Kidney (tissue), 14 donors: ENCODE results near the gene AHSP. TPM values are rescaled to one million over a fixed set of nuclear protein-coding genes. Genes with fewer than 3 reads are reported as not detected.
A peak's percentile ranks its signal among the peaks of the same experiment; 100 is the strongest.
"Not testable (repeated sequence)": the region's sequence is repeated elsewhere in the genome, so short reads cannot be mapped to it uniquely, and the experiment has no call there.

Experiments
- DNase-seq, 5 donors: peaks; one replicate each; pipeline ENCODE4 v3.0.0-alpha.2; 2013 to 2020
- FAIRE-seq: peaks from 2 replicates; lab custom pipeline; 2012; peaks lifted over from hg19 to GRCh38; lab: Jason Lieb, UNC
- H3K27ac ChIP-seq, 2 donors: one replicate each; pipeline ENCODE4 v1.7.0; 2013; ENCODE audit warnings: low read depth in 2 of 2, low read length in 2 of 2, inconsistent platforms in 1 of 2
- H3K27me3 ChIP-seq: one replicate; pipeline ENCODE4 v1.7.1; 2013; ENCODE audit warnings: low read length, inconsistent platforms; ENCODE audit not compliant: control insufficient read depth, insufficient read depth
- H3K36me3 ChIP-seq, 3 donors: one replicate each; pipeline versions ENCODE4 v1.7.0 to v1.7.1; 2013; ENCODE audit warnings: low read length in 3 of 3, control low read depth in 1 of 3, inconsistent platforms in 1 of 3; ENCODE audit not compliant: insufficient read depth in 3 of 3, control insufficient read depth in 2 of 3
- H3K4me1 ChIP-seq, 3 donors: one replicate each; pipeline versions ENCODE4 v1.7.0 to v1.7.1; 2013; ENCODE audit warnings: low read length in 3 of 3, inconsistent platforms in 1 of 3, low read depth in 1 of 3; ENCODE audit not compliant: control insufficient read depth in 2 of 3, insufficient read depth in 2 of 3
- H3K4me3 ChIP-seq, 3 donors: one replicate each; pipeline versions ENCODE4 v1.7.0 to v1.8.1; 2013; ENCODE audit warnings: low read length in 3 of 3, control low read depth in 1 of 3, inconsistent platforms in 1 of 3
- H3K9ac ChIP-seq, 3 donors: one replicate each; pipeline versions ENCODE4 v1.7.0 to v1.7.1; 2013; ENCODE audit warnings: low read length in 3 of 3, control low read depth in 1 of 3, inconsistent platforms in 1 of 3
- H3K9me3 ChIP-seq, 3 donors: one replicate each; pipeline versions ENCODE4 v1.7.0 to v1.7.1; 2013; ENCODE audit warnings: low read length in 3 of 3, control low read depth in 1 of 3, inconsistent platforms in 1 of 3; ENCODE audit not compliant: control insufficient read depth in 2 of 3, insufficient read depth in 1 of 3
- CTCF ChIP-seq: IDR thresholded peaks from 3 replicates; pipeline ENCODE4 v1.5.1; 2012; ENCODE audit warnings: mild to moderate bottlenecking, moderate library complexity, borderline replicate concordance; ENCODE audit not compliant: insufficient read depth; ENCODE audit errors: extremely low read depth
- intact Hi-C: fragments of 100-400 bp; cut with DNase I; formaldehyde crosslinking; loops from one replicate; pipeline ENCODE4 v1.11.1; 2022
- polyA plus RNA-seq: library from polyadenylated mRNA; stranded (reverse); fragments of 350-450 nt; fragmentation: Illumina TruSeq; extraction: RNeasy Lipid Tissue Mini Kit (QIAGEN cat#74804); gene quantifications from one replicate; pipeline ENCODE4 v1.2.3, GENCODE V29; 2014; ENCODE audit warnings: low read depth, low replicate concordance; ENCODE audit not compliant: insufficient read depth
- total RNA-seq: library from RNA; stranded (reverse); fragmentation: NEBNext Ultra II Directional; extraction: Animal tissue kit (Norgen Biotek cat#: 25700); gene quantifications from one replicate; pipeline ENCODE4 v1.2.1, GENCODE V29; 2021
- donor health status: control.
- donor health status: control.
- donor health status: control.
- donor health status: control.
- donor health status: control.
- donor health status: DM: yes; HTN: yes; CAD: no.
- donor health status: Normal renal cell carcinoma (clear cell type).

AHSP gene
- total and polyA plus RNA-seq, 2 donors from 2014 or later = not detected

- DNase-seq (peak in 3 of 5 donors; percentile 14 to 26 (median 15)), FAIRE-seq (no peak)
- H3K27ac ChIP-seq = no peak overlapping the region
Observed at GRCh38 chr16:31569360-31569717, 41.6 kb downstream of the AHSP start.

DNA sequence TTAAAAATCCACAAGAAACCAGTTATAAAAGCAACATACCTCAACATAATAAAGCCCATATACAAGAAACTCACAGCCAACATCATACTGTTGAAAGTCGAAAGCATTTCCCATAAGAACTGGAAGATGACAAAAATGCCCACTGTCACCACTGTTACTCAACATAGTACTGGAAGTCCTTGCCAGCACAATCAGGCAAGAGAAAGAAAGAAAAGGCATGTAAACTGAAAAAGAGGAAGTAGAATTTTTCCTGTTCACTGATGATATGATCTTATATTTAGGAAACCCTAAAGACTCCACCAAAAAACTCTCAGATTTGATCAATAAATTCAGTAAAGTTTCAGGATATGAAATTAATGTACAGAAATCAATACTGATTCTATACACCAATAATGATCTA, 45.1 kb downstream of the AHSP start:
- peaks cover 3% of the 10 kb centered on the region for H3K27me3 ChIP-seq
- no peak overlapping the region for H3K4me3 ChIP-seq
- H3K27ac ChIP-seq = no peak overlapping the region
- no peaks in the 10 kb centered on the region for H3K36me3 ChIP-seq
- H3K9me3 ChIP-seq = peaks cover 0 to 4% (median 2%) of the 10 kb centered on the region in 3 donors
- H3K4me1 ChIP-seq = no peaks in the 10 kb centered on the region
- no peak overlapping the region for H3K9ac ChIP-seq
- TF ChIP-seq CTCF = no peak
- intact Hi-C loops = no loop called here
- DNase-seq (no peak), FAIRE-seq (no peak)

More at GRCh38 chr16:31569360-31569717, 41.6 kb downstream of the AHSP start:
- TF ChIP-seq CTCF = no peak
- intact Hi-C loops = no loop called here
- H3K27me3 ChIP-seq = peaks cover 3% of the 10 kb centered on the region
- no peaks in the 10 kb centered on the region for H3K36me3 ChIP-seq
- no peak overlapping the region for H3K9ac ChIP-seq
- H3K9me3 ChIP-seq = no peaks in the 10 kb centered on the region
- no peaks in the 10 kb centered on the region for H3K4me1 ChIP-seq
- H3K4me3 ChIP-seq = peak overlapping the region in 1 of 3 donors; percentile 57

GRCh38 chr16:31574159-31574558, 46.5 kb downstream of the AHSP start:
- intact Hi-C loops, H3K9me3 ChIP-seq, H3K4me3 ChIP-seq, H3K27ac ChIP-seq, DNase-seq, H3K9ac ChIP-seq, H3K4me1 ChIP-seq, H3K27me3 ChIP-seq, FAIRE-seq, H3K36me3 ChIP-seq: not testable (repeated sequence)

GRCh38 chr16:31577411-31577810, 49.7 kb downstream of the AHSP start:
- intact Hi-C loops = no loop called here
- H3K36me3 ChIP-seq = no peaks in the 10 kb centered on the region
- DNase-seq = no peak
- H3K9ac ChIP-seq = no peak overlapping the region
- no peaks in the 10 kb centered on the region for H3K27me3 ChIP-seq
- H3K27ac ChIP-seq = no peak overlapping the region
- no peak for FAIRE-seq
- H3K4me1 ChIP-seq = no peaks in the 10 kb centered on the region
- peaks cover 0 to 10% (median 6%) of the 10 kb centered on the region in 3 donors for H3K9me3 ChIP-seq
- no peak overlapping the region for H3K4me3 ChIP-seq
- no peak for TF ChIP-seq CTCF

Other genes starting within 250 kb of the AHSP start
- 11.9 TPM for gene ITGAX, start 172.7 kb upstream of the AHSP start, total RNA-seq
- gene ITGAX, start 172.7 kb upstream of the AHSP start, polyA plus RNA-seq = 0.37 TPM
- gene ITGAD, start 134.6 kb upstream of the AHSP start, total RNA-seq = 0.13 TPM
- gene ITGAD, start 134.6 kb upstream of the AHSP start, polyA plus RNA-seq = not detected
- not detected for gene COX6A2, start 99.5 kb upstream of the AHSP start, total RNA-seq
- 5.5 TPM for gene COX6A2, start 99.5 kb upstream of the AHSP start, polyA plus RNA-seq
- gene ZNF843, start 85.1 kb upstream of the AHSP start, total RNA-seq = 1.4 TPM
- 0.67 TPM for gene ZNF843, start 85.1 kb upstream of the AHSP start, polyA plus RNA-seq
- gene ARMC5, start 68.4 kb upstream of the AHSP start, total RNA-seq = 9.6 TPM
- 10.9 TPM for gene ARMC5, start 68.4 kb upstream of the AHSP start, polyA plus RNA-seq
- gene TGFB1I1, start 55.7 kb upstream of the AHSP start, total RNA-seq = 54.4 TPM
- gene TGFB1I1, start 55.7 kb upstream of the AHSP start, polyA plus RNA-seq = 27.5 TPM
- 4.8 TPM for gene SLC5A2, start 44.8 kb upstream of the AHSP start, total RNA-seq
- gene SLC5A2, start 44.8 kb upstream of the AHSP start, polyA plus RNA-seq = 208 TPM
- 69.2 TPM for gene RUSF1, start 19.5 kb upstream of the AHSP start, total RNA-seq
- gene RUSF1, start 19.5 kb upstream of the AHSP start, polyA plus RNA-seq = 51.8 TPM